Measurements from ENCODE around the gene KSR1.

GRCh38 chr17:27493088-27493487, 36.8 kb downstream of the KSR1 start:
- no peak for TF ChIP-seq FOXM1 (IDR thresholded peaks at IDR 0.05; ENCODE audit: borderline replicate concordance)
- TF ChIP-seq FOXK2 (IDR thresholded peaks at IDR 0.05) = no peak
- TF ChIP-seq LEF1 (IDR thresholded peaks at IDR 0.05; ENCODE audit: borderline replicate concordance) = no peak
- no peak for TF ChIP-seq ZNF384 (IDR thresholded peaks at IDR 0.05)
- no peak for TF ChIP-seq SP1 (IDR thresholded peaks at IDR 0.05)
- TF ChIP-seq ELF4 (IDR thresholded peaks at IDR 0.05) = no peak
- no peak for TF ChIP-seq PKNOX1 (IDR thresholded peaks at IDR 0.05)
- TF ChIP-seq CTBP1 (IDR thresholded peaks at IDR 0.05; ENCODE audit: borderline replicate concordance) = no peak
- no peak for TF ChIP-seq HDGF (IDR thresholded peaks at IDR 0.05; ENCODE audit: borderline replicate concordance)
- no peak for TF ChIP-seq FOXA1 (IDR thresholded peaks at IDR 0.05)
- TF ChIP-seq SUZ12 (IDR thresholded peaks at IDR 0.05) = no peak
